Neural progenitor cell (in vitro differentiated cells): ENCODE measurements around the gene MTA2. TPM values are rescaled to one million over a fixed set of nuclear protein-coding genes. Genes with fewer than 3 reads are reported as not detected.
A peak's percentile ranks its signal among the peaks of the same experiment; 100 is the strongest.

Source experiments
- DNase-seq: peaks from one replicate; pipeline ENCODE4 v3.0.0-alpha.2; 2016; ENCODE audit warnings: low spot score
- H2AFZ ChIP-seq: fragments of 200-600 bp; sonication (generic); replicated peaks from 2 replicates; pipeline ENCODE4 v1.6.1; 2016; ENCODE audit warnings: antibody characterized with exemption
- H3F3A ChIP-seq: fragments of 200-600 bp; sonication (generic); 2 replicates; pipeline ENCODE4 v1.6.1; 2016; ENCODE audit warnings: antibody characterized with exemption, low read depth
- H3K27ac ChIP-seq: fragments of 200-600 bp; sonication (generic); 2 replicates; pipeline ENCODE4 v1.5.1; 2016; ENCODE audit warnings: mild to moderate bottlenecking
- H3K27me3 ChIP-seq: fragments of 200-600 bp; sonication (generic); 2 replicates; pipeline ENCODE4 v1.6.1; 2016; ENCODE audit warnings: mild to moderate bottlenecking, moderate library complexity
- H3K36me3 ChIP-seq: fragments of 200-600 bp; sonication (generic); 2 replicates; pipeline ENCODE4 v1.5.1; 2016
- H3K4me1 ChIP-seq: fragments of 200-600 bp; sonication (generic); 2 replicates; pipeline ENCODE4 v1.6.1; 2016; ENCODE audit warnings: mixed run types
- H3K4me2 ChIP-seq: fragments of 200-600 bp; sonication (generic); 2 replicates; pipeline ENCODE4 v1.6.1; 2016
- H3K4me3 ChIP-seq: fragments of 200-600 bp; sonication (generic); 2 replicates; pipeline ENCODE4 v1.5.1; 2016
- H3K79me2 ChIP-seq: fragments of 200-600 bp; sonication (generic); 2 replicates; pipeline ENCODE4 v1.6.1; 2016; ENCODE audit warnings: low read depth
- H3K9ac ChIP-seq: fragments of 200-600 bp; sonication (generic); 2 replicates; pipeline ENCODE4 v1.6.1; 2016
- H3K9me3 ChIP-seq: fragments of 200-600 bp; sonication (generic); 2 replicates; pipeline ENCODE4 v1.5.1; 2016; ENCODE audit warnings: low read depth
- H4K20me1 ChIP-seq: fragments of 200-600 bp; sonication (generic); 2 replicates; pipeline ENCODE4 v1.6.1; 2016; ENCODE audit warnings: low read depth
- H3K27ac Mint-ChIP-seq: 3 replicates; pipeline ENCODE4 v1.8.0; 2021; ENCODE audit warnings: mixed read lengths
- H3K27me3 Mint-ChIP-seq: 2 replicates; pipeline ENCODE4 v1.8.0; 2022; ENCODE audit warnings: low read depth, mild to moderate bottlenecking, inconsistent platforms, moderate library complexity, mixed read lengths; ENCODE audit not compliant: insufficient read depth
- H3K36me3 Mint-ChIP-seq: 3 replicates; pipeline ENCODE4 v1.8.0; 2021; ENCODE audit warnings: mixed read lengths
- H3K4me1 Mint-ChIP-seq: 3 replicates; pipeline ENCODE4 v1.8.0; 2021; ENCODE audit warnings: mixed read lengths
- H3K4me3 Mint-ChIP-seq: 3 replicates; pipeline ENCODE4 v1.8.0; 2021; ENCODE audit warnings: mild to moderate bottlenecking, moderate library complexity, mixed read lengths
- H3K9me3 Mint-ChIP-seq: 3 replicates; pipeline ENCODE4 v1.8.0; 2020; ENCODE audit warnings: mixed read lengths
- EZH2 ChIP-seq: fragments of 200-600 bp; sonication (generic); IDR thresholded peaks from 2 replicates; pipeline ENCODE4 v1.6.1; 2017; ENCODE audit warnings: antibody characterized with exemption, mild to moderate bottlenecking, moderate library complexity
- EZH2phosphoT487 ChIP-seq: fragments of 200-600 bp; sonication (generic); IDR thresholded peaks from 2 replicates; pipeline ENCODE4 v1.6.1; 2017; ENCODE audit warnings: antibody characterized with exemption
- total RNA-seq: library from RNA; depleted of rRNA; stranded (reverse); fragments of >200 nt; gene quantifications from 2 replicates; pipeline ENCODE4 v1.2.3, GENCODE V29; 2015; ENCODE audit warnings: low replicate concordance
- TF ChIP-seq, protein P1 (sequence below): fragments of 200-600 bp; sonication (generic); IDR thresholded peaks from 2 replicates; pipeline ENCODE4 v1.5.1; 2017; ENCODE audit warnings: antibody characterized with exemption, mild to moderate bottlenecking

MTA2 gene
- total RNA-seq, 1 donor from 2014 or later: 108 TPM

DNA sequence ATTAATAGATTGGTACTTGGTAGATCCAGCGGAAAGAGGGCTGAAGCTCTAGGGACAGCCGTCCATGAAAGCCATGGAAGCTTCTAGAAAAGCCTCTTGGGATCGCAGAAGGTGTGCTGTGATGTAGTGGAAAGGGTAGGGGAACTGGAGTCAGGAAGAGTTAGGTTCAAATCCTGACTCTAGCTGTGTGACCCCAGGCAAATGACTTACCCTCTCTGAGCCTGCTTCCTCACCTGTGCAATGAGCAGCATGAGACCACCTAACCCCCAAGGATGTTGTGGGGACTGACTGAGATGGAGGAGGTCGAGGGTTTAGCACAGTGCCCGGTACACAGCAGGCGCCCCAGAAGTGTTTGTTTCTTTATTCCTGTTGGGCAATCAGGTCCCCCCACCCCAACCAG, 8.7 kb upstream of the MTA2 start:
- no peaks in the 10 kb centered on the region for H3K9me3 Mint-ChIP-seq
- no peak overlapping the region for H3K4me3 ChIP-seq
- no peak for DNase-seq
- H3K27me3 Mint-ChIP-seq: peaks cover 4% of the 10 kb centered on the region
- H4K20me1 ChIP-seq: no peaks in the 10 kb centered on the region
- H3K4me2 ChIP-seq: no peak overlapping the region
- H2AFZ ChIP-seq: no peak overlapping the region
- H3K36me3 ChIP-seq: no peaks in the 10 kb centered on the region
- H3F3A ChIP-seq: peaks cover 20% of the 10 kb centered on the region
- H3K4me1 ChIP-seq: peaks cover 8% of the 10 kb centered on the region
- H3K36me3 Mint-ChIP-seq: peaks cover 7% of the 10 kb centered on the region
- no peak overlapping the region for H3K27ac ChIP-seq
- H3K4me1 Mint-ChIP-seq: peaks cover 33% of the 10 kb centered on the region
- no peaks in the 10 kb centered on the region for H3K79me2 ChIP-seq
- H3K9me3 ChIP-seq: no peaks in the 10 kb centered on the region
- peaks cover 13% of the 10 kb centered on the region for H3K27me3 ChIP-seq
- no peak overlapping the region for H3K27ac Mint-ChIP-seq
- TF ChIP-seq, protein P1, sequence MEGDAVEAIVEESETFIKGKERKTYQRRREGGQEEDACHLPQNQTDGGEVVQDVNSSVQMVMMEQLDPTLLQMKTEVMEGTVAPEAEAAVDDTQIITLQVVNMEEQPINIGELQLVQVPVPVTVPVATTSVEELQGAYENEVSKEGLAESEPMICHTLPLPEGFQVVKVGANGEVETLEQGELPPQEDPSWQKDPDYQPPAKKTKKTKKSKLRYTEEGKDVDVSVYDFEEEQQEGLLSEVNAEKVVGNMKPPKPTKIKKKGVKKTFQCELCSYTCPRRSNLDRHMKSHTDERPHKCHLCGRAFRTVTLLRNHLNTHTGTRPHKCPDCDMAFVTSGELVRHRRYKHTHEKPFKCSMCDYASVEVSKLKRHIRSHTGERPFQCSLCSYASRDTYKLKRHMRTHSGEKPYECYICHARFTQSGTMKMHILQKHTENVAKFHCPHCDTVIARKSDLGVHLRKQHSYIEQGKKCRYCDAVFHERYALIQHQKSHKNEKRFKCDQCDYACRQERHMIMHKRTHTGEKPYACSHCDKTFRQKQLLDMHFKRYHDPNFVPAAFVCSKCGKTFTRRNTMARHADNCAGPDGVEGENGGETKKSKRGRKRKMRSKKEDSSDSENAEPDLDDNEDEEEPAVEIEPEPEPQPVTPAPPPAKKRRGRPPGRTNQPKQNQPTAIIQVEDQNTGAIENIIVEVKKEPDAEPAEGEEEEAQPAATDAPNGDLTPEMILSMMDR: no peak
- no peak for TF ChIP-seq EZH2phosphoT487
- no peak for TF ChIP-seq EZH2
- peak overlapping the region; percentile 94 for H3K4me3 Mint-ChIP-seq
- no peak overlapping the region for H3K9ac ChIP-seq

DNA sequence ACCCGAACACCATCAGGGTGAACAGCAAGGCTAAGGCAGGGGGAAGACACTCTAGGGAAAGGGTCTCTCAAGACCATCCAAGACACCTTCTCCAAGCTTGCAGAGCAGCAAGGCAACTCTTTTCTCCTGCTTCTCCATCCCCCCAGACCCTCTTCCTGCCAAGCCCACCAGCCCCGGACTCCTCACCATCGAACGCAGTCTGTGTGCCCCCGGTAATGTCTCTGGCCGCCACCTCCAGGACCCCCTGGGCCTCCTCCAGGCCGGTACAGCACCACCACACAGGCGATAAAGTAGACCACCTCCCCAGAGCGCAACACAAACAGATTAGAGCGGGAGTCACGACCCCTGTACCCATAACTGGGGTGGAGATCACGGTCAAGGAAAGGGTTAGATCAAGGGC, 7.1 kb upstream of the MTA2 start:
- Histone ChIP-seq H3K27me3 (peaks cover 18% of the 10 kb centered on the region), H3K9ac (no peak overlapping the region), H3F3A (peaks cover 32% of the 10 kb centered on the region), H2AFZ (no peak overlapping the region), H4K20me1 (no peaks in the 10 kb centered on the region), H3K79me2 (no peaks in the 10 kb centered on the region), H3K4me1 (peaks cover 23% of the 10 kb centered on the region), H3K27ac (no peak overlapping the region), H3K36me3 (no peaks in the 10 kb centered on the region), H3K4me3 (no peak overlapping the region), H3K9me3 (no peaks in the 10 kb centered on the region), H3K4me2 (no peak overlapping the region)
- Mint-ChIP-seq H3K27me3 (peaks cover 5% of the 10 kb centered on the region), H3K4me3 (no peak overlapping the region), H3K36me3 (peaks cover 7% of the 10 kb centered on the region), H3K27ac (no peak overlapping the region), H3K4me1 (peaks cover 44% of the 10 kb centered on the region), H3K9me3 (no peaks in the 10 kb centered on the region)
- DNase-seq: no peak
- no peak for TF ChIP-seq EZH2
- no peak for TF ChIP-seq EZH2phosphoT487
- TF ChIP-seq, protein P1: no peak

DNA sequence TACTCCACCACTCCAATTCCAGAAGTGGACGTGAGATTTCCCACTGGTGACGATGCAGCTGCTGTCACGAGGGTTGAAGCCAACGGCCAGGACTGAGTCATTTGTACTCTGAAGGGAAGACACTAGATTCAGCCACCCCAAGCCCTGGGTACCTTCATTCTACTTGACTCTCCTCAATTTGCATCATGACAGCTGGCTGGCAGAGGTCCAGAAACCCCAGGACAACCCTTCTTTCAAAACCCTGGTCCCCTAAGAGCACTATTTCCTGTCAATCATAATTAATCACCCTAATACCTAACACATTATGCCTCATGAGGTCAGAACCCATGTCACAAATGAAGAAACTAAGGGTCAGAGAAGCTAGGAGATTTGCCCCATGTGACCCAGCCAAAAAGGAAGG, 6.0 kb upstream of the MTA2 start:
- Histone ChIP-seq H4K20me1 (no peaks in the 10 kb centered on the region), H3K79me2 (no peaks in the 10 kb centered on the region), H3K4me3 (no peak overlapping the region), H3K4me2 (no peak overlapping the region), H3K4me1 (peaks cover 25% of the 10 kb centered on the region), H3K27ac (no peak overlapping the region), H3K27me3 (peaks cover 28% of the 10 kb centered on the region), H3K36me3 (no peaks in the 10 kb centered on the region), H3F3A (peaks cover 35% of the 10 kb centered on the region), H3K9ac (no peak overlapping the region), H3K9me3 (no peaks in the 10 kb centered on the region), H2AFZ (no peak overlapping the region)
- TF ChIP-seq, protein P1: no peak
- no peak for TF ChIP-seq EZH2
- no peak for TF ChIP-seq EZH2phosphoT487
- H3K4me1 Mint-ChIP-seq: peaks cover 51% of the 10 kb centered on the region
- peaks cover 5% of the 10 kb centered on the region for H3K27me3 Mint-ChIP-seq
- H3K9me3 Mint-ChIP-seq: no peaks in the 10 kb centered on the region
- DNase-seq: no peak
- peaks cover 11% of the 10 kb centered on the region for H3K36me3 Mint-ChIP-seq
- H3K27ac Mint-ChIP-seq: peak overlapping the region; percentile 9
- H3K4me3 Mint-ChIP-seq: no peak overlapping the region
